Measurements from ENCODE around the gene MOB3B.

MOB3B gene

GRCh38 chr9:27338527-27338903 is 191.1 kb downstream of the MOB3B start:
- H3K4me3 ChIP-seq (ENCODE audit: low read depth in 1 of 2, low read length in 2 of 2) = no peak overlapping the region
- H3K9me3 ChIP-seq (ENCODE audit: control insufficient read depth in 1 of 2, low read length in 2 of 2) = no peaks in the 10 kb centered on the region
- H3K4me1 ChIP-seq (ENCODE audit: control insufficient read depth in 1 of 2, insufficient read depth in 2 of 2, low read length in 2 of 2) = peaks cover 39 to 45% of the 10 kb centered on the region in 2 donors
- H3K27ac ChIP-seq (ENCODE audit: low read depth, low read length) = no peak overlapping the region
- H3K27me3 ChIP-seq (ENCODE audit: control insufficient read depth in 1 of 2, insufficient read depth in 2 of 2, low read length in 2 of 2) = no peaks in the 10 kb centered on the region
- H3K36me3 ChIP-seq (ENCODE audit: control insufficient read depth in 1 of 2, insufficient read depth in 2 of 2, low read length in 2 of 2) = peaks cover 0 to 12% of the 10 kb centered on the region in 2 donors
- no peak overlapping the region for H3K9ac ChIP-seq (ENCODE audit: low read depth in 1 of 2, low read length in 2 of 2)

- H3K27ac ChIP-seq (ENCODE audit: low read depth, low read length) = no peak overlapping the region
- peak overlapping the region in 1 of 2 donors; percentile 13 for H3K9ac ChIP-seq (ENCODE audit: low read depth in 1 of 2, low read length in 2 of 2)
- H3K27me3 ChIP-seq (ENCODE audit: control insufficient read depth in 1 of 2, insufficient read depth in 2 of 2, low read length in 2 of 2) = no peaks in the 10 kb centered on the region
- H3K36me3 ChIP-seq (ENCODE audit: control insufficient read depth in 1 of 2, insufficient read depth in 2 of 2, low read length in 2 of 2) = peaks cover 0 to 12% of the 10 kb centered on the region in 2 donors
- no peak overlapping the region for H3K4me3 ChIP-seq (ENCODE audit: low read depth in 1 of 2, low read length in 2 of 2)
- H3K9me3 ChIP-seq (ENCODE audit: control insufficient read depth in 1 of 2, low read length in 2 of 2) = no peaks in the 10 kb centered on the region
- H3K4me1 ChIP-seq (ENCODE audit: control insufficient read depth in 1 of 2, insufficient read depth in 2 of 2, low read length in 2 of 2) = peaks cover 42 to 48% of the 10 kb centered on the region in 2 donors
These were observed 191.6 kb downstream of the MOB3B start for GRCh38 chr9:27337833-27338526.

GRCh38 chr9:27337236-27337635 is 192.4 kb downstream of the MOB3B start:
- H3K9me3 ChIP-seq (ENCODE audit: control insufficient read depth in 1 of 2, low read length in 2 of 2) = no peaks in the 10 kb centered on the region
- no peak overlapping the region for H3K4me3 ChIP-seq (ENCODE audit: low read depth in 1 of 2, low read length in 2 of 2)
- H3K27me3 ChIP-seq (ENCODE audit: control insufficient read depth in 1 of 2, insufficient read depth in 2 of 2, low read length in 2 of 2) = no peaks in the 10 kb centered on the region
- H3K4me1 ChIP-seq (ENCODE audit: control insufficient read depth in 1 of 2, insufficient read depth in 2 of 2, low read length in 2 of 2) = peaks cover 42 to 48% of the 10 kb centered on the region in 2 donors
- peaks cover 0 to 12% of the 10 kb centered on the region in 2 donors for H3K36me3 ChIP-seq (ENCODE audit: control insufficient read depth in 1 of 2, insufficient read depth in 2 of 2, low read length in 2 of 2)
- no peak overlapping the region for H3K27ac ChIP-seq (ENCODE audit: low read depth, low read length)
- peak overlapping the region in 1 of 2 donors; percentile 13 for H3K9ac ChIP-seq (ENCODE audit: low read depth in 1 of 2, low read length in 2 of 2)

GRCh38 chr9:27336829-27337228 is 192.8 kb downstream of the MOB3B start:
- H3K4me3 ChIP-seq (ENCODE audit: low read depth in 1 of 2, low read length in 2 of 2) = no peak overlapping the region
- peaks cover 40 to 45% of the 10 kb centered on the region in 2 donors for H3K4me1 ChIP-seq (ENCODE audit: control insufficient read depth in 1 of 2, insufficient read depth in 2 of 2, low read length in 2 of 2)
- no peaks in the 10 kb centered on the region for H3K9me3 ChIP-seq (ENCODE audit: control insufficient read depth in 1 of 2, low read length in 2 of 2)
- H3K36me3 ChIP-seq (ENCODE audit: control insufficient read depth in 1 of 2, insufficient read depth in 2 of 2, low read length in 2 of 2) = peaks cover 0 to 12% of the 10 kb centered on the region in 2 donors
- no peaks in the 10 kb centered on the region for H3K27me3 ChIP-seq (ENCODE audit: control insufficient read depth in 1 of 2, insufficient read depth in 2 of 2, low read length in 2 of 2)
- no peak overlapping the region for H3K9ac ChIP-seq (ENCODE audit: low read depth in 1 of 2, low read length in 2 of 2)
- no peak overlapping the region for H3K27ac ChIP-seq (ENCODE audit: low read depth, low read length)

GRCh38 chr9:27336126-27336525 is 193.5 kb downstream of the MOB3B start:
- Histone ChIP-seq H3K36me3 (ENCODE audit: control insufficient read depth in 1 of 2, insufficient read depth in 2 of 2, low read length in 2 of 2) (peaks cover 0 to 12% of the 10 kb centered on the region in 2 donors), H3K4me1 (ENCODE audit: control insufficient read depth in 1 of 2, insufficient read depth in 2 of 2, low read length in 2 of 2) (peaks cover 36 to 41% of the 10 kb centered on the region in 2 donors), H3K9ac (ENCODE audit: low read depth in 1 of 2, low read length in 2 of 2) (no peak overlapping the region), H3K27me3 (ENCODE audit: control insufficient read depth in 1 of 2, insufficient read depth in 2 of 2, low read length in 2 of 2) (no peaks in the 10 kb centered on the region), H3K4me3 (ENCODE audit: low read depth in 1 of 2, low read length in 2 of 2) (no peak overlapping the region), H3K9me3 (ENCODE audit: control insufficient read depth in 1 of 2, low read length in 2 of 2) (no peaks in the 10 kb centered on the region), H3K27ac (ENCODE audit: low read depth, low read length) (no peak overlapping the region)

- Histone ChIP-seq H3K4me3 (ENCODE audit: low read depth in 1 of 2, low read length in 2 of 2) (no peak overlapping the region), H3K9ac (ENCODE audit: low read depth in 1 of 2, low read length in 2 of 2) (no peak overlapping the region), H3K4me1 (ENCODE audit: control insufficient read depth in 1 of 2, insufficient read depth in 2 of 2, low read length in 2 of 2) (peaks cover 32 to 35% of the 10 kb centered on the region in 2 donors), H3K27ac (ENCODE audit: low read depth, low read length) (no peak overlapping the region), H3K36me3 (ENCODE audit: control insufficient read depth in 1 of 2, insufficient read depth in 2 of 2, low read length in 2 of 2) (peaks cover 0 to 16% of the 10 kb centered on the region in 2 donors), H3K27me3 (ENCODE audit: control insufficient read depth in 1 of 2, insufficient read depth in 2 of 2, low read length in 2 of 2) (no peaks in the 10 kb centered on the region), H3K9me3 (ENCODE audit: control insufficient read depth in 1 of 2, low read length in 2 of 2) (no peaks in the 10 kb centered on the region)
These were observed 194.5 kb downstream of the MOB3B start for GRCh38 chr9:27335075-27335474.

- no peaks in the 10 kb centered on the region for H3K9me3 ChIP-seq (ENCODE audit: control insufficient read depth in 1 of 2, low read length in 2 of 2)
- no peak overlapping the region for H3K4me3 ChIP-seq (ENCODE audit: low read depth in 1 of 2, low read length in 2 of 2)
- peaks cover 7 to 19% of the 10 kb centered on the region in 2 donors for H3K36me3 ChIP-seq (ENCODE audit: control insufficient read depth in 1 of 2, insufficient read depth in 2 of 2, low read length in 2 of 2)
- peaks cover 18 to 19% of the 10 kb centered on the region in 2 donors for H3K4me1 ChIP-seq (ENCODE audit: control insufficient read depth in 1 of 2, insufficient read depth in 2 of 2, low read length in 2 of 2)
- H3K27ac ChIP-seq (ENCODE audit: low read depth, low read length) = no peak overlapping the region
- H3K27me3 ChIP-seq (ENCODE audit: control insufficient read depth in 1 of 2, insufficient read depth in 2 of 2, low read length in 2 of 2) = no peaks in the 10 kb centered on the region
- H3K9ac ChIP-seq (ENCODE audit: low read depth in 1 of 2, low read length in 2 of 2) = no peak overlapping the region
These were observed 196.2 kb downstream of the MOB3B start for GRCh38 chr9:27333241-27334052.

- Histone ChIP-seq H3K27ac (ENCODE audit: low read depth, low read length) (no peak overlapping the region), H3K4me3 (ENCODE audit: low read depth in 1 of 2, low read length in 2 of 2) (no peak overlapping the region), H3K9me3 (ENCODE audit: control insufficient read depth in 1 of 2, low read length in 2 of 2) (no peaks in the 10 kb centered on the region), H3K9ac (ENCODE audit: low read depth in 1 of 2, low read length in 2 of 2) (no peak overlapping the region), H3K36me3 (ENCODE audit: control insufficient read depth in 1 of 2, insufficient read depth in 2 of 2, low read length in 2 of 2) (peaks cover 11 to 24% of the 10 kb centered on the region in 2 donors), H3K4me1 (ENCODE audit: control insufficient read depth in 1 of 2, insufficient read depth in 2 of 2, low read length in 2 of 2) (peaks cover 3 to 6% of the 10 kb centered on the region in 2 donors), H3K27me3 (ENCODE audit: control insufficient read depth in 1 of 2, insufficient read depth in 2 of 2, low read length in 2 of 2) (no peaks in the 10 kb centered on the region)
These were observed 198.2 kb downstream of the MOB3B start for GRCh38 chr9:27331393-27331792.

GRCh38 chr9:27329291-27329690 is 200.3 kb downstream of the MOB3B start:
- H3K36me3 ChIP-seq (ENCODE audit: control insufficient read depth in 1 of 2, insufficient read depth in 2 of 2, low read length in 2 of 2) = peaks cover 11 to 27% of the 10 kb centered on the region in 2 donors
- no peaks in the 10 kb centered on the region for H3K9me3 ChIP-seq (ENCODE audit: control insufficient read depth in 1 of 2, low read length in 2 of 2)
- H3K9ac ChIP-seq (ENCODE audit: low read depth in 1 of 2, low read length in 2 of 2) = no peak overlapping the region
- no peak overlapping the region for H3K4me3 ChIP-seq (ENCODE audit: low read depth in 1 of 2, low read length in 2 of 2)
- peaks cover 3 to 6% of the 10 kb centered on the region in 2 donors for H3K4me1 ChIP-seq (ENCODE audit: control insufficient read depth in 1 of 2, insufficient read depth in 2 of 2, low read length in 2 of 2)
- H3K27me3 ChIP-seq (ENCODE audit: control insufficient read depth in 1 of 2, insufficient read depth in 2 of 2, low read length in 2 of 2) = peaks cover 0 to 3% of the 10 kb centered on the region in 2 donors
- no peak overlapping the region for H3K27ac ChIP-seq (ENCODE audit: low read depth, low read length)

- peaks cover 11 to 27% of the 10 kb centered on the region in 2 donors for H3K36me3 ChIP-seq (ENCODE audit: control insufficient read depth in 1 of 2, insufficient read depth in 2 of 2, low read length in 2 of 2)
- no peak overlapping the region for H3K9ac ChIP-seq (ENCODE audit: low read depth in 1 of 2, low read length in 2 of 2)
- H3K4me3 ChIP-seq (ENCODE audit: low read depth in 1 of 2, low read length in 2 of 2) = no peak overlapping the region
- no peaks in the 10 kb centered on the region for H3K9me3 ChIP-seq (ENCODE audit: control insufficient read depth in 1 of 2, low read length in 2 of 2)
- no peak overlapping the region for H3K27ac ChIP-seq (ENCODE audit: low read depth, low read length)
- H3K4me1 ChIP-seq (ENCODE audit: control insufficient read depth in 1 of 2, insufficient read depth in 2 of 2, low read length in 2 of 2) = peaks cover 3% of the 10 kb centered on the region in 2 donors
- peaks cover 0 to 3% of the 10 kb centered on the region in 2 donors for H3K27me3 ChIP-seq (ENCODE audit: control insufficient read depth in 1 of 2, insufficient read depth in 2 of 2, low read length in 2 of 2)
These were observed 201.1 kb downstream of the MOB3B start for GRCh38 chr9:27328483-27328882.

Measured in duodenal mucosa (tissue), 2 donors.